Activated naive CD8-positive, alpha-beta T cell treated with anti-CD3 and anti-CD28 coated beads, Interleukin-2, amount 50 U/mL, for 24 hours (primary cell): ENCODE results near the gene SLC39A1.
"Not testable (repeated sequence)": the region's sequence is repeated elsewhere in the genome, so short reads cannot be mapped to it uniquely, and the experiment has no call there.

Experiments used
- ATAC-seq: fragments of 150-1000 bp; cut with Tn5 transposase; one replicate; pipeline ENCODE4 v1.10.0; 2021
- DNase-seq: peaks from one replicate; pipeline ENCODE4 v3.0.0; 2021
- H3K27ac Mint-ChIP-seq: one replicate; pipeline ENCODE4 v1.8.0; 2021; ENCODE audit warnings: mild to moderate bottlenecking, mixed read lengths
- H3K27me3 Mint-ChIP-seq: one replicate; pipeline ENCODE4 v1.8.0; 2021; ENCODE audit warnings: mixed read lengths
- H3K36me3 Mint-ChIP-seq: one replicate; pipeline ENCODE4 v1.8.0; 2021; ENCODE audit warnings: low read depth, mixed read lengths
- H3K4me1 Mint-ChIP-seq: one replicate; pipeline ENCODE4 v1.8.0; 2021; ENCODE audit warnings: mixed read lengths
- H3K4me3 Mint-ChIP-seq: one replicate; pipeline ENCODE4 v1.8.0; 2021; ENCODE audit warnings: mild to moderate bottlenecking, moderate library complexity, mixed read lengths
- H3K9me3 Mint-ChIP-seq: one replicate; pipeline ENCODE4 v1.8.0; 2021; ENCODE audit warnings: mixed read lengths

The SLC39A1 gene

DNA sequence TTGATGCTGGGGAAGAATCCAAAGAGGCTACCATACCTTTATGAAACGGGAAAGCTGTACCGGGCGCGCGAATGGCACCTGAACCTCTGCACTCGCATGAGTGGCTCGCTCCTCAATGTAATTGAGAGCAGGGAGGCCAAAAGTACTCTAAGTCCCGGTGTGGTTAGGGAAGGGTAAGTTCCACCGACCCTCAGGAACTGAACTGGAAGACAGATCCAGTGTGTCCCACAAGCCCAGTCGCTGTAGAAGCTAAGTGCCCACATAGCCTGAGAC, 41.6 kb downstream of the SLC39A1 start:
- Mint-ChIP-seq H3K9me3 (no peaks in the 10 kb centered on the region), H3K36me3 (peaks cover 6% of the 10 kb centered on the region), H3K27me3 (no peaks in the 10 kb centered on the region), H3K27ac (peak overlapping the region; percentile 81), H3K4me1 (peaks cover 50% of the 10 kb centered on the region), H3K4me3 (peak overlapping the region; percentile 87)
- no peak for ATAC-seq
- DNase-seq, result peak; percentile 26

DNA sequence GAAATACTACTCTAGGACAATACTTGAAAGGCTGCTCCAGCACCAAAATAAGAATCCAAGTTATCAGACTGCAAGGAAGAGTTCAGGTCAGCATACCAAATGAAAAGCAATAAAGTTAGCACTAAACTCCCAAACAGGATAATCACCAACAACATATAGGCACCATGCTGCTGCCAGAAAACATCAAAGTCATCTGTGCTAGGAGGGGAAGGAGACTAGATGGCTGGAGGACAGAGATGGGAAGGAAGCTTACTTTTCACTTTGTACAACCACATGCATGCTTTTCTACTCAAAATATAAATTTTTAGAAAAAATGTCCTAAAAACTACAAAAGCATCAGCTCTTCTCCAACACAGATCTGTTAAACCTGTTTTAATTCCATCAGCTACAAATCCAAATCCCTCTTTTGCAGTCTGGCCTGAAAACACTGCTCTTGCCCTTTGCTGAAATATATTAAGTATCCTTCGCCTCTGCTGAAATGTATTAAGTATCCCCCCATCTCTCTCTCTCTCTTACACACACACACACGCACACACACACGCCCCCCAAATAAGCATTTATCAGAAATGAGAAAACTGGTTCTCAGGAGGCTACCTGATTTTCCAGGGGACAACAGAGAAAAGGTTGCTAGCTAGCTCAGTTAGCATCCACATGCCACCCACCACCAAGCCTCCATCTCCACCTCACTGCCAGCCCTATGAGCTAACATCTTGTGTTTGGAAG, 42.1 kb downstream of the SLC39A1 start:
- DNase-seq (no peak), ATAC-seq (no peak)
- no peaks in the 10 kb centered on the region for H3K9me3 Mint-ChIP-seq
- peaks cover 52% of the 10 kb centered on the region for H3K4me1 Mint-ChIP-seq
- H3K36me3 Mint-ChIP-seq, result peaks cover 8% of the 10 kb centered on the region
- no peaks in the 10 kb centered on the region for H3K27me3 Mint-ChIP-seq
- H3K27ac Mint-ChIP-seq, result peak overlapping the region; percentile 81
- H3K4me3 Mint-ChIP-seq, result peak overlapping the region; percentile 87

DNA sequence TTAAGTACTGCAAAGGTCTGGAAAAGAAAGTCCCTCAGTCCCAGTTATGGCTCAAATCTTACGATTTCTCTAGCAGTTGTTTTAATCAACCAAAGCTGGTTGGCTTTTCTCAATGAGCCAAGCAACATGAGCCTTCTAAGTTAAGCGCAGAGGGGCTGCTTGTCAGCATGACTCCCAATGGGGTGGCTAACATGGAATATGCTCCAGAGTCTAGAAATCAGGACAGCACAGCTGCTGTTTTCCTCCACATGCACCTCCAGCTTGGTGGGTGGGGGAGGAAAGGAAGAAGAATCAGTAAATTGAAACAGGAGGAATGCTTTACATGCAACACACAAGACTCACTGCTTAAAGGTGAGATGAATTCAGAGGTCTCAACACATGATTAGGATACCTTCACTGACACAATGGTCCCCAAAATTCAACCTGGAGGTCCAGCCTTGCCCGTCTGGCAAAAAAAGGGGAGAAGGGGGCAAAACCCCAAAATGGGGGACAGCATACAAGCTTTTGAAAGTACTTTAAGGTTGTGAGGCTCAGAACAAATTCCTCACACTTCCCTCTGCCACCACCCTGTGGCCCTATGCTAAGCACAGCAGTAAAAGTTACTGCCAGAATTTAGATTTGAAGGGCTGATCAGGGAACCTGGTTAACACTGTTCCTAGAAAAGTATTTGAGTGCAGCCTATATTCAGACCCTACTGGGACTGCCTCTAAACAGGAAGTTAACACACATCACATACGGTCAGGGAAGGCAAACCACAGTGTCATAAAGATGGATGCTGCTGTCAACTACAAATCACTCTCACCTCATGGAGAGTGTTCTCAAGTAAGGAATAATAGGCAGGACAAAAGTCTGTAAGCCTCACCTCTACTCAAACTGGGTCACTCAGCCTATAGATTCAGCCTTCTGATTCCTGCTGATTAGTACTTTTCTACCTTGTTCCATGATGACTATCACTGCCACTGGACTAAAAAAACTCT, 43.2 kb downstream of the SLC39A1 start:
- Mint-ChIP-seq H3K9me3 (no peaks in the 10 kb centered on the region), H3K36me3 (peaks cover 10% of the 10 kb centered on the region), H3K27me3 (no peaks in the 10 kb centered on the region), H3K4me1 (peaks cover 62% of the 10 kb centered on the region), H3K27ac (peak overlapping the region; percentile 81), H3K4me3 (peak overlapping the region; percentile 87)
- DNase-seq (no peak), ATAC-seq (no peak)

DNA sequence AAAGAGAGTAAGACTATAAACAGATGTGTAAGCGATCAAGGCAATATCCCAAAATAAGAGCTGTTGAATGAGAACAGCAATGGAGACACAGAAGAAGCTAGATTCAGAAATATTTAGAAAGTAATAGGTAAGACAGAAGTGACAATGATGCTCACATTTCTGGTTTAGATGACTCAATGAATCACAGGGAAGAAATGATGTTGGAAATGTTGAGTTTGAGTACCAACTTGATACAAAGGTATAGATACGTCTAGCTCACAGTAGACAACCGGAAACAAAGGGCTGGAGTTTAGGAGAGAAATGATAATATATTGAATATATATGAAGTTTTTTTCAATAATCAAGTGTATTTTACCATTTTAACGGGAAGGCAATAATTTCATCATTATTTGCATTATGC, 47.0 kb downstream of the SLC39A1 start:
- no peak overlapping the region for H3K4me3 Mint-ChIP-seq
- H3K36me3 Mint-ChIP-seq, result peaks cover 16% of the 10 kb centered on the region
- H3K27ac Mint-ChIP-seq, result no peak overlapping the region
- H3K4me1 Mint-ChIP-seq, result peaks cover 68% of the 10 kb centered on the region
- no peak for ATAC-seq
- no peaks in the 10 kb centered on the region for H3K27me3 Mint-ChIP-seq
- H3K9me3 Mint-ChIP-seq, result no peaks in the 10 kb centered on the region
- no peak for DNase-seq

DNA sequence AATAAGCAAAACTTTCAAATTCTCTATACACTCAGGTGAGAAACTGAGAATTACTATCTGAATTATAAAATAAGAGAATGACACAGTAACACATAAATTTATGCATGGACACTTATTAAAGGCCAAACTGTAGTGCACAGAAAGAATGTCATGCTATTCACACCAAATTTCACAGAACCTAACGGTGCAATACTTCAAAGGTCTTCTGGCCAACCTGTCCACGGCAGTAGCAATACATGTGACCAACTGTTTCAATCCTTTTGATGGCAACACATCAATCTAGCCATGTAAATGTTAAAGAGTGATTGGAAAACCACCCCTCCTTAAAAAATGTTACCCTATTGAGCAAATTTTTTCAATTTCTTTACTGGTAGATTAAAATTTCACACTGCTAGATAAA, 51.0 kb downstream of the SLC39A1 start:
- no peak for DNase-seq
- ATAC-seq, result no peak
- Mint-ChIP-seq H3K27me3 (no peaks in the 10 kb centered on the region), H3K4me1 (peaks cover 36% of the 10 kb centered on the region), H3K4me3 (no peak overlapping the region), H3K9me3 (peaks cover under 1% of the 10 kb centered on the region), H3K36me3 (peaks cover 21% of the 10 kb centered on the region), H3K27ac (no peak overlapping the region)

DNA sequence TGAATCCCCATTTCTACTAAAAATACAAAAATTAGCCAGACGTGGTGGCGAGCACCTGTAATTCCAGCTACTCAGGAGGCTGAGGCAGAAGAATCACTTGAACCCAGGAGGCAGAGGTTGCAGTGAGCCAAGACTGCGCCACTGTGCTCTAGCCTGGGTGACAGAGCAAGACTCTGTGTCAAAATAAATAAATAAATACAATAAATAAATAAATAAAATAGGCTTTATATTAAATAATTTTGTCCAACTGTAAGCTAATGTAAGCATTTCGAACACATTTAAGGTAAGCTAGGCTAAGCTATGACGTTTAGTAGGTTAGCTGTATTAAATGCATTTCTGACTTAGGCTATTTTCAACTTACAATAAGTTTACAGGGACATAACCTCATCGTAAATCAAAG, 52.8 kb downstream of the SLC39A1 start:
- H3K36me3 Mint-ChIP-seq, result peaks cover 28% of the 10 kb centered on the region
- ATAC-seq, H3K4me3 Mint-ChIP-seq, H3K27me3 Mint-ChIP-seq, H3K27ac Mint-ChIP-seq, H3K9me3 Mint-ChIP-seq, DNase-seq: not testable (repeated sequence)
- H3K4me1 Mint-ChIP-seq, result peaks cover 37% of the 10 kb centered on the region
